SK-N-SH (cell line): ENCODE measurements around the gene LSM14A.

Experiments
- CTCF ChIP-seq: fragments of 200-600 bp; sonication (generic); IDR thresholded peaks from 2 replicates; pipeline ENCODE4 v1.6.1; 2017; ENCODE audit warnings: antibody characterized with exemption, mild to moderate bottlenecking, moderate library complexity
- EP300 ChIP-seq, 2 experiments: IDR thresholded peaks; 2 replicates each; pipeline versions ENCODE4 v1.4.0 to v1.6.1; 2012; ENCODE audit warnings: borderline replicate concordance in 1 of 2, low read depth in 1 of 2, low read length in 1 of 2
- JUND ChIP-seq: IDR thresholded peaks from 2 replicates; pipeline ENCODE4 v1.4.0; 2012
- NRF1 ChIP-seq: IDR thresholded peaks from 2 replicates; pipeline ENCODE4 v1.6.1; 2012; ENCODE audit warnings: low read depth, mild to moderate bottlenecking, low read length
- PBX3 ChIP-seq: IDR thresholded peaks from 2 replicates; pipeline ENCODE4; 2012
- POLR2AphosphoS5 ChIP-seq: IDR thresholded peaks from 2 replicates; pipeline ENCODE4 v1.6.1; 2012; ENCODE audit warnings: low read depth, low read length
- RAD21 ChIP-seq: IDR thresholded peaks from 2 replicates; pipeline ENCODE4 v1.6.1; 2012; ENCODE audit warnings: mild to moderate bottlenecking, low read length
- REST ChIP-seq: IDR thresholded peaks from 2 replicates; pipeline ENCODE4 v1.6.1; 2012; ENCODE audit warnings: mild to moderate bottlenecking, low read depth, low read length, moderate library complexity
- RFX5 ChIP-seq: IDR thresholded peaks from 2 replicates; pipeline ENCODE4 v1.6.1; 2012; ENCODE audit warnings: mild to moderate bottlenecking, improper control_type of control experiment, low read length
- SIN3A ChIP-seq: IDR thresholded peaks from 2 replicates; pipeline ENCODE4 v1.6.1; 2012; ENCODE audit warnings: low read depth, mild to moderate bottlenecking, low read length, moderate library complexity, borderline replicate concordance
- TAF1 ChIP-seq: IDR thresholded peaks from 2 replicates; pipeline ENCODE4 v1.6.1; 2012; ENCODE audit warnings: low read depth, mild to moderate bottlenecking, low read length, moderate library complexity, borderline replicate concordance
- TCF12 ChIP-seq: IDR thresholded peaks from 2 replicates; pipeline ENCODE4 v1.4.0; 2012
- YY1 ChIP-seq: IDR thresholded peaks from 2 replicates; pipeline ENCODE4 v1.4.0; 2012; ENCODE audit warnings: low read depth, mild to moderate bottlenecking

GRCh38 chr19:34155686-34156085, 16.6 kb upstream of the LSM14A start:
- TF ChIP-seq YY1 (no peak), CTCF (no peak), TAF1 (no peak), RAD21 (no peak), POLR2AphosphoS5 (no peak), JUND (no peak), REST (no peak), RFX5 (no peak), NRF1 (no peak), TCF12 (no peak), EP300 (IDR thresholded peaks at IDR 0.05; ENCODE audit: borderline replicate concordance in 1 of 2, low read depth in 1 of 2, low read length in 1 of 2) (no peak), SIN3A (no peak), PBX3 (no peak)
